ENCODE results near the gene AGBL4. TPM values are rescaled to one million over a fixed set of nuclear protein-coding genes. Genes with fewer than 3 reads are reported as not detected.

AGBL4 gene
- polyA plus RNA-seq, 5 donors = 0.65 to 1.4 (median 1.1) TPM

DNA sequence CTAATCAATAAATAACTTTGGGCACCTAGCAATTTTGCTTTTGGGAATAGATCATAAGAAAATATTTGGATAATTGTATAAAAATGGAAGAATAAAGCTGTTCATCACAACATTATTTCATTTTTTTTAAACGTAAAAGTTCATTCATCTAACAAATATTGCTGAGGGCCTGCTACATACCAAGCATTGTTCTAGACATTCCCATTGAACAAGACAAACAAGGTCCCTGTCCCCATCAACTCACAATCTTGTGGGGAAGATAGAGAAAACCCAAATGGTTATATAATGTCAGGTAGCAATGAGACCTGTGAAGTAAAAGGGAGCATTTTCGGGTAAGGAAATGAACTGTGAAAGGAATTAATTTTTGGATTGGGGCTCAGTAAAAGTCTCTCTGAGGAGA is 1193.0 kb downstream of the AGBL4 start:
- DNase-seq = no peak

- no peak for DNase-seq
Observed at GRCh38 chr1:48829446-48829845, 1194.3 kb downstream of the AGBL4 start.

- peak; percentile 18 to 24 for DNase-seq
Observed at GRCh38 chr1:48823168-48823567, 1200.6 kb downstream of the AGBL4 start.

DNA sequence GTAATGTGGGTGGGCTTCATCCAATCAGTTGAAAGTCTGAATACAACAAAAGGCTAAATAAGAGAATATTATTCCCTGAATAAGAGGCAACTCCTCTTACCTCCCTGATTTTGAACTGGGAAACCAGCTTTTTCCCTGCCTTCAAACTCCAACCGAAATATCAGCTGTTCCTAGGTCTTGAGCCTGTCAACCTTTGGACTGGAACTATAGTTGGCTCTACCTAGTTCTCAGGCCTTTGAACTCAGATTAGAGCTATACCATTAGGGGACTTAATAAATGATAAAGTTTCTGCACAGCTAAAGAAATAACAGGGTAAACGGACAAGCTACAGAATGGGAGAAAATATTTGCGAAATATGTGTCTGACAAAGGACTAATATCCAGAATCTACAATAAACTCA is 1203.3 kb downstream of the AGBL4 start:
- no peak for DNase-seq

DNA sequence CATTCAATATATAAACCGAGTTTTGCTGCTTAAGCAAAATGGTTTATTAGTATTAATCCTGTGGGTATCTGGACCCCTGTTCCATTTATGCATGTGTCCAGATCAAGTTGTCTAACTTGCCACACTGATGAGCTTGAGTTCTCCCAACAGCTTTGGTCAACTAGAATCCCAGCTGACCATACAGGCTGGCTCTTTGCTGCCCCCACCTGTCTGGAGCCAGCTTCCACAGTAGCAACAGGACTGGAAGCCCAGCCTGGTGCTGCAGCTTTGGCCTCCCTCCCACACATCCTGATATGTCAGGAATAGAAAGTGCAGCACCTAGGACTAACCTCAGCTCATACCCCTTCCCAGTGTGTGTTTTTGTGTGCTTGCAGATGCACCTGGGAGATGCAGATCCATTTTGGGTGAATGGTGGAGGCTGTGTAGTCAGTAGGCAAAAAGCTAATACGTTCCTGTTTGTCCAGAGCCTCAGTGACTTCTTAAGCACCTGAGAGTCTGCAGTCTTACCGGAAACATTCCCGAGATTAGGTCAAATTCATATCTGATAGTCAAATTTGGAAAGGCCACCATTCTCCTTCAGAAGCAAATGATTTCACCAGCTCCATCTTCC is 1206.1 kb downstream of the AGBL4 start:
- DNase-seq = peak; percentile 39 to 57

DNA sequence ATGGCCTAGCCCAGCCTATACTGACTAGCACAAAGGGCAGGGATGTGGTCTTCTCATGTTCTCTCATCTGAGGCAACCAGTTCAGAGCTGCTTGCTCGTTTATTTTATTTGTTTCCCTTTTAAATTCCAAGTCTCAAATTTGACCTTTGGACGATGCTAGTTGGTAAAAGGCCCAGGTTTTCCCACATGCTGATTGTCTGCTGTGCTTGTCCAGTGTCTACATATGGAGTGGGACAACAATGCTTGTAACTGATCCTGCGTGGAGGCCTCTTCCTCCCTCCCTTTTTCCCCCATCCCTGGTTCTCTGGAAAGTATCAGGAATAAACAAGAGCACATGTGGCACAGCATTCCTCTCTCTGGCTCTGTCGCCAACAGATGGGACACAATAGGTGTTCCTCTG is 1213.0 kb downstream of the AGBL4 start:
- no peak for DNase-seq

GRCh38 chr1:48808496-48808895 is 1215.3 kb downstream of the AGBL4 start:
- no peak for DNase-seq

- DNase-seq = peak in 1 of 2 donors; percentile 27
Observed at GRCh38 chr1:48807554-48808260, 1216.0 kb downstream of the AGBL4 start.

DNA sequence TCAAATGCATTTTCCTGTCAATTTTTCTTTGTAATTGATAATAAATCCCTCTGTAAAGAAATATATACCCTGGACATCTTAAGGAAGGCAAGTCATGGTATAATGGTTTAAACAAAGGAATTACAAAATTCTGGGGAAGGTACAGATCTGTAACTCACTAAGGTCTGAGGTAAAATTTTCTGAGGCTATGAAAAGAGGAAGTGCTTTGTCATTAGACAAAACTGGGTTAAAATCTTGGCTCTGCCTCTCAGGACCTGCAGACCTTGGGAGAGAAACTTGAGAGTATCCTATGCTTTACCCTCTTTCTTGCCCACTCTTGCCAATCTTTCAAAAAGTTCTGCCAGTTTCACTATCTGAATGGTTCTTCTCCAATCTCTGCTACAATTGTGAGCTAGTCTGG is 1220.3 kb downstream of the AGBL4 start:
- no peak for DNase-seq

DNA sequence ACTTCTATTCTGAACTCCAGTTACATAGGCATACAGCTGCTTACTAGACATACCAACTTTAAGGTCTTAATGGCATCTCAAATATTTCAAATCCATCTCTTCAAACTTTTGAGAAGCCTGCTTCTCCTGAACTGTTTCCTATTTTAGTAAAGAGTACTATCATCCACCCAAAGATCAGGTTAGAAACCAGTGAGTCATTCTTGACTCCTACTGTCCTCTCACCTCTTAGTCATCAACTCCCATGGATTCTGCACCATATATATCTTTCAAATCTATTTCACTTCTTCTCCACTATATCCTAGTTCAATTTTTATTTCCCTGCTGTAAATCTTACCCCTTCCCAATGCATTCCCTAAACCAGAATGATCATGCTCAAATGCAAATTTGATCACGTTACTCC is 1228.9 kb downstream of the AGBL4 start:
- DNase-seq = no peak

DNA sequence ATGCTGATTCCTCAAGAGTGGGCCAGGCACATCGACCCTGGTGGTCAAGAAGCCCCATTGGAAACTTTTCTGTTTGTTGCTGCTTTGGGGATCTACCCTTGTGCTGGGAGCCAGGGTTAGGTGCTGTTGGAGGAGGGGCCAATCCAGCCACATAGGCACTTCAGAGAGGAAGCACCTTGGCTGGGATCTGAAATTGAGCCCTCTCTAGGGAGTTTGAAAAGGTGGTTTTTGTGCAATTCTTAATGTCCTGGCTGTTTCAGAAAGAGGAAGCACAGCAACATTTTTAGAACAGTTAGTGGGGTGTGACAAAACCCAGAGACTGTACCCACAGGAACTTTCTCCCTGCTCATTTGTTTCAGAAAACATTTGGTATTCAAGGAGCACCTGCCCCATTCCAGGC is 1229.9 kb downstream of the AGBL4 start:
- no peak for DNase-seq

GRCh38 chr1:48792961-48793360 is 1230.8 kb downstream of the AGBL4 start:
- DNase-seq = peak; percentile 30 to 32

- no peak for DNase-seq
Observed at GRCh38 chr1:48790397-48790796, 1233.4 kb downstream of the AGBL4 start.

DNA sequence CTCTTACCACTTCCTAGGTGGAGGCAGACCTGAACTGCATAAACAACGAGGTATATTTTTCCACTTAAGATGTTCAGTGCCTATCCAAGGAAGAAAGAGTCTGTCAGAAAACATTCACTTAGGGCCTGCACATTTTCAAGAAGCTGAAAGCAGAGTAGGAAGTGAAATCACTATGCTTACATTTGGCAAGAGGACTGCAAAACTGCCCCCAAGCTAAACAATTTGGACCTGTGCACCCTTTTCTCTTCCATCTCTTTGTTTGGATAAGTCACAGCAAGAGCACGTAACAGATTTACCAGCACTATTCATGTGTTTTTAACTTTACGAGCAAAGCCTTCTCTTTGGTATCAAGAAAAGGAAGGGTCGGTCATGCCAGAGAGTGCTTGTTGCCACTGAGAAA is 1233.9 kb downstream of the AGBL4 start:
- no peak for DNase-seq

GRCh38 chr1:48785869-48786268 is 1237.9 kb downstream of the AGBL4 start:
- DNase-seq = no peak

- DNase-seq = no peak
Observed at GRCh38 chr1:48784301-48784700, 1239.5 kb downstream of the AGBL4 start.

DNA sequence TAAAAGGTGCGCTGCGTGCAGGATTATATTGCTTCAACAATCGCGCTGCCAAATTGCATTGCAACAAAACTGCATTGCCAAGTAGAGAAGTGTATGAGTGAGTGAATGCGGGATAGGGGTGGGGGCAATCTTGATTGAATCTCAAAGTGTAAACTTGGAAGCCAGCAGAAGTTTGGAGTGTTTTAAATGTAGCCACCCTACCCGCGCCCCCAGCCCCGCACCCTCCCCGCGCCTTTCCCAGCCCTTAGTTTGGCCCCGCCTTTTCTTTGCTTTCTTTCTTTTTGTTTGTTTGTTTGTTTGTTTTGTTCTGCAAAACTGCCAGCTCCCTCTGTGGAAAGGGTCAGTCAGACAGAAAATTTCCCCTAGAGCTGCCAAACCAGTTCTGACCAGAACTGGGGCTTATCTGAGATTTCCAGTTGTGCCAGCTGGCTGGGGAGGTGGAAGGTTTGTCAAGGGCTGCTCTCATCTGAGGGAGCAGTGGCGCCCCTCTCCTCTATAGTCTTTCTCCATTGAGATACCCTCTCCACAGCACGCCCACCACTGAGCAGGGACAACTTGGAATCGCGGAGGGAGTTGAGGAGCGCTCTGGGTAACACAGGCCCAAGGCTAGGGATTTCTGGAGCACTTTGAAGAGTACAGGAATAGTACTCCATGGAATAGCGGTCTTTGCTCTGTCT is 1246.4 kb downstream of the AGBL4 start:
- DNase-seq = peak; percentile 43 to 55

DNA sequence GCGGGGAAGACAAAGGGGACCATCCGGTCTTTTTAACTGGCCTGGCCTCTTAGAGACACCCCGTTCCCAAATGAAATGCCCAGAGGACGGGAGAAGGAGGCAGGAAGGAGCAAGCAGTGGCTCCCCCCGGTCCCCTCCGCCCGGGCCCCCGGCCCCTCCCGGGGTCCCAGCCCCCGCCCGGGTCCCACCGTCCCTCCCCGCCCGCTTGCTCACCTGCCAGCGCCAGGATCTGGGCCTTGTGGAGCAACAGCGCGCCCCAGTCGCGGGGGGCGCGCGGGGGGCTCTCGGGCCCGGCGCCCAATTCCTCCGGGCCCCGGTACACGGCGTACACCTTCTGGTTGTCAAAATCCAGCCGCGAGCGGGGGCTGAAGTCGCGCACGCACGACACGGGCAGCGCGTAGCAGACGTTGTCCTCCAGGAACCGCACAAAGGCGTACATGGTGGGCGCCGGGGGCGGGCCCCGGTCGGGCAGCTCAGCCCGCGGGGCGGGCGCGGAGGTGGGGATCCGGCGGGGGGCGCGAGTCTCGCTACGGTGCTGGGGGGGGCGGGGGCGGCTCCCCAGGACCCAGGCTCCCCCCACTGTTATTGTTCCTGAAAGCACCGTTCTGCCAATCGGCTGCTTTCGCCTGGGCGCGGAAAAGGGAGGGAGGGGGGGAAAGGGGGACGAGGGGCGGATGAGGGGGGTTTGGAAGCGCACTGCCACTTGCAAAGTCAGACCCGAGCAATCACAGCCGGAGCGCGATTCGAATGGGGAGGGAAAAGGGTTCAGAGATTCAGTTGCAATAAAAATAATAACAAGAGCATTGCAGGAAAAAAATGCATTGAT is 1247.1 kb downstream of the AGBL4 start, which contains the start of gene BEND5:
Gene BEND5 (minus strand): TSS at position 499 of the 826 bp plus-strand sequence. CDS start 60 bp downstream, at position 439.
- DNase-seq = peak; percentile 80 to 85

DNA sequence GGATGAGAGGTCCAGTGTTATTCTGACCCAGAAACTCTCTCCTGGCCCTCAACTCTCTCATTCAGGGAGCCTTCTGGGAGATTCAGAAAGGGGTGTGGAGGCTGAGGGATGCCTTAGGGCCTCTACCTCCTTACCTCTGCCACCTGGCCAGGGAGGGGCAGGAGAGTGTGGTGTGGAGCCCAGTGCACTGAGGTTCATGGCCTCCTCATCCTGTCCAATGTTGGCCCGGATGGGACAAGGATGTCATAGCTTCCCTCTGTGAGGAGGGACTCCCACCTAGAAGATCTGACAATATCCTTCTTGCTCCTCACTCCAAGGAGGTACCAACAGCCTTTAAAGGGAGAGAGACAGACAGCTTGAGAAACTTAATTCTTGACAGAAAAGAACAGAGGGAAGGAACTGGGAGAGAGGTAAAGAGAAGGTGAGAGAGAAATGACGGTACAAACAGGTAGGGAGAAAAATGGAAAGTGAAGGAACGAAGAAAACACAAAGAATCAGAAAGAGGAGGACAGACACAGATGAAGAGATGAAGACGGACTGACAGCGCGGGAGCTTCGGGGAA is 1247.8 kb downstream of the AGBL4 start:
- no peak for DNase-seq

DNA sequence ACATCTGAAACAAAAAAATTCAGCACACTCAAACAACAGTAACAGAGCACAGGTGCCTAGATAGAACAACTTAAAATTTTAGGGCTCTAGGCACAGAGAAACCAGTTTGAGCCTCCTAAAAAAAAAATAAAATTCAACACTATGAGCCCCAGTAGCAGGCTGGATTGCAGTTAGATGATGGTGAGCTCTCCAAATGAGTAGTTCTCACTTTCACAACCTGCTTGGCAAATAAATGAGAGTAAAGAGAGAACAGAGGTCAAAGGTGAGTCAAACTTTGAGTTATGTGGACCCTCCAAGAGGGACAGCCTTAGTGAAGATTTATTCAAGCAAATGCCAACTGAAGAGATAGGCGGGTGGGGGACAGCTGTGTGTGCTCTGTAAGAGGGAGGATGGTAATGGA is 1250.6 kb downstream of the AGBL4 start:
- no peak for DNase-seq

DNA sequence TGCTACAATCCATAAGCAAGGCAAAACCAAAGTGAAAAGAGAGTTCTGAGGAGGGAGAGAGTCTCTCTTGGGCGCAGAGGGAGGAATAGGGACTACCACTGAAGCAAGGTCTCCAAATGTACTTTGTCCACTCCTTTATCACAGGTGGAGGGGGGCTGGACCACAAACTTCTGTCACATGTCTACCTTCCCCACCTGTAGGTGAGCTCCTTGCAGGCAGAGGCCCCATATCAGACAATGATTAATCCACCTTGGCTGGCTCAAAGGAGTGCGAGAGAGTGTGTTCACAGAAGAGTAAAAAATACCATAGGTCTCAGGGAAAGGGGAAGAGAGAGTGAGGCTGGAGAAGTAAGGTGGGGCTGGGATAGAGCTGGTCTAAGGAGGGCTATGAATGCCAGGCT is 1251.5 kb downstream of the AGBL4 start:
- no peak for DNase-seq

- DNase-seq = peak in 1 of 2 donors; percentile 42
Observed at GRCh38 chr1:48771561-48771960, 1252.2 kb downstream of the AGBL4 start.
